CD14-positive monocyte (primary cell): ENCODE measurements around the gene DCDC2. TPM values are rescaled to one million over a fixed set of nuclear protein-coding genes. Genes with fewer than 3 reads are reported as not detected.
"Not testable (repeated sequence)": the region's sequence is repeated elsewhere in the genome, so short reads cannot be mapped to it uniquely, and the experiment has no call there.

Experiments used
- DNase-seq, 3 donors: peaks; one replicate each; pipeline ENCODE4 v3.0.0-alpha.2; 2011 to 2022
- H2AFZ ChIP-seq: 2 replicates; pipeline ENCODE4 v1.6.0; 2012; ENCODE audit warnings: mild to moderate bottlenecking, low read depth, low read length, inconsistent platforms; ENCODE audit not compliant: insufficient read depth, poor library complexity, severe bottlenecking
- H3K27ac ChIP-seq, 2 donors: 1 replicate in 1 of 2; 2 replicates in 1 of 2; pipeline ENCODE4 v1.5.1; 2012 to 2013; ENCODE audit warnings: low read length in 2 of 2, control low read depth in 1 of 2, inconsistent platforms in 1 of 2, low read depth in 1 of 2, mild to moderate bottlenecking in 1 of 2
- H3K27me3 ChIP-seq, 2 donors: one replicate each; pipeline versions ENCODE4 v1.6.0 to v1.6.1; 2011 to 2013; ENCODE audit warnings: low read length in 2 of 2; ENCODE audit not compliant: control insufficient read depth in 2 of 2, insufficient read depth in 2 of 2
- H3K36me3 ChIP-seq, 2 donors: replicated peaks in 1 of 2; 1 replicate in 1 of 2; 2 replicates in 1 of 2; pipeline versions ENCODE4 v1.5.1 to v1.6.1; 2012 to 2013; ENCODE audit warnings: low read length in 2 of 2, control low read depth in 1 of 2, inconsistent platforms in 1 of 2, mild to moderate bottlenecking in 1 of 2; ENCODE audit not compliant: insufficient read depth in 2 of 2, control insufficient read depth in 1 of 2
- H3K4me1 ChIP-seq, 2 donors: 1 replicate in 1 of 2; 2 replicates in 1 of 2; pipeline versions ENCODE4 v1.5.1 to v1.6.1; 2012 to 2013; ENCODE audit warnings: low read length in 2 of 2, control low read depth in 1 of 2, inconsistent platforms in 1 of 2, mild to moderate bottlenecking in 1 of 2, moderate library complexity in 1 of 2; ENCODE audit not compliant: insufficient read depth in 2 of 2, control insufficient read depth in 1 of 2
- H3K4me2 ChIP-seq: replicated peaks from 2 replicates; pipeline ENCODE3; 2012; ENCODE audit warnings: low read length, moderate library complexity, mild to moderate bottlenecking; ENCODE audit not compliant: poor library complexity, severe bottlenecking; ENCODE audit errors: extremely low read depth
- H3K4me3 ChIP-seq, 3 experiments: fragments of 200-600 bp in 1 of 3; sonication (generic) in 1 of 3; replicated peaks in 1 of 3; 1 replicate in 2 of 3; 2 replicates in 1 of 3; pipeline ENCODE4 v1.5.1; 2011 to 2013; ENCODE audit warnings: low read length in 3 of 3, mild to moderate bottlenecking in 3 of 3, control low read depth in 2 of 3, low read depth in 2 of 3, inconsistent platforms in 1 of 3, moderate library complexity in 1 of 3
- H3K79me2 ChIP-seq: 2 replicates; pipeline ENCODE4 v1.6.0; 2012; ENCODE audit warnings: mild to moderate bottlenecking, control low read depth, inconsistent platforms, low read length, moderate library complexity; ENCODE audit not compliant: insufficient read depth
- H3K9ac ChIP-seq: 2 replicates; pipeline ENCODE4 v1.6.0; 2017; ENCODE audit warnings: low read length, mild to moderate bottlenecking; ENCODE audit not compliant: insufficient read depth, poor library complexity, severe bottlenecking
- H3K9me3 ChIP-seq, 2 donors: replicated peaks in 1 of 2; 1 replicate in 1 of 2; 2 replicates in 1 of 2; pipeline versions ENCODE4 v1.5.1 to v1.6.1; 2012 to 2013; ENCODE audit warnings: low read length in 2 of 2, control low read depth in 1 of 2; ENCODE audit not compliant: control insufficient read depth in 1 of 2, insufficient read depth in 1 of 2
- H4K20me1 ChIP-seq: 2 replicates; pipeline ENCODE4 v1.6.0; 2012; ENCODE audit warnings: mild to moderate bottlenecking, low read length, control low read depth, moderate library complexity; ENCODE audit not compliant: insufficient read depth
- H3K27ac Mint-ChIP-seq, 7 donors: one replicate each; pipeline ENCODE4 v1.8.0; 2020; ENCODE audit warnings: mild to moderate bottlenecking in 7 of 7, mixed read lengths in 7 of 7, moderate library complexity in 6 of 7, inconsistent platforms in 2 of 7
- H3K27me3 Mint-ChIP-seq, 3 donors: one replicate each; pipeline ENCODE4 v1.8.0; 2021 to 2022; ENCODE audit warnings: low read depth in 3 of 3, mild to moderate bottlenecking in 3 of 3, mixed read lengths in 3 of 3, moderate library complexity in 3 of 3, inconsistent platforms in 1 of 3
- H3K36me3 Mint-ChIP-seq, 2 donors: one replicate each; pipeline ENCODE4 v1.8.0; 2020; ENCODE audit warnings: mixed read lengths in 2 of 2, inconsistent platforms in 1 of 2, mild to moderate bottlenecking in 1 of 2
- H3K4me1 Mint-ChIP-seq: one replicate; pipeline ENCODE4 v1.8.0; 2020; ENCODE audit warnings: mild to moderate bottlenecking, mixed read lengths
- H3K4me3 Mint-ChIP-seq, 2 donors: one replicate each; pipeline ENCODE4 v1.8.0; 2020; ENCODE audit warnings: mild to moderate bottlenecking in 2 of 2, mixed read lengths in 2 of 2, moderate library complexity in 1 of 2
- H3K9me3 Mint-ChIP-seq, 7 donors: one replicate each; pipeline ENCODE4 v1.8.0; 2020 to 2022; ENCODE audit warnings: mixed read lengths in 7 of 7, mild to moderate bottlenecking in 6 of 7, moderate library complexity in 6 of 7, inconsistent platforms in 2 of 7
- WGBS: methylation state at CpG from one replicate; pipeline ENCODE4 v1.1.5; 2013; ENCODE audit warnings: missing lambda C conversion rate; ENCODE audit not compliant: insufficient coverage; 5-methylcytosine and 5-hydroxymethylcytosine counted together
- intact Hi-C, 2 donors: fragments of 100-400 bp; cut with micrococcal nuclease; formaldehyde crosslinking; loops; one replicate each; pipeline versions ENCODE4 v1.15.0 to v1.15.1; 2023
- polyA plus RNA-seq, 3 donors: library from polyadenylated mRNA; depleted of rRNA in 1 of 3; unstranded in 2 of 3; stranded (reverse) in 1 of 3; fragments of 300-500 nt in 2 of 3; fragments of >200 nt in 1 of 3; fragmentation: Illumina TruSeq in 2 of 3; gene quantifications; 1 replicate in 2 of 3; 2 replicates in 1 of 3; pipeline ENCODE4 v1.2.3, GENCODE V29; 2012 to 2021
- TF ChIP-seq, protein P1 (sequence below): fragments of 200-600 bp; IDR thresholded peaks from one replicate; pipeline ENCODE4 v1.8.0; 2022; ENCODE audit warnings: antibody characterized with exemption, mild to moderate bottlenecking

Gene DCDC2
- polyA plus RNA-seq, 3 donors: not detected

DNA sequence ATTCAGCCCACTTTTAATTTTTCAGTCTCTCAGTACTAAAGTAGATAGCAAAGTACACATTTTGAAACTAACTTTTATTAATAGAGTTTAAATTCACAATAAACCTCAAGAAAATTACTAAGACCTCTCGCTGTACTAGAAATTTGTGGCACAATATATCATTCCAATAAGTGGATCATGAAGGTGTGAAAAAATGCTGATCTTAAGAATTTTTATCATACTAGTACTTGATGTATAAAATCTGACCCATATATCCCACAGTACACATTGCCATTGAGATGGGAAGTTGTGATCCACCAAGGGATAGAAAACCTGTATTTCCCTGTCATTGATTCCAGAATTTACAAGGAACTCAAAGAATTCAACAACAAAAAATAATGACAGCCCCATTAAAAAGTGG, 85.7 kb downstream of the DCDC2 start:
- Histone ChIP-seq H3K27me3 (no peaks in the 10 kb centered on the region), H3K79me2 (no peaks in the 10 kb centered on the region), H3K27ac (no peak overlapping the region), H3K9ac (no peak overlapping the region), H3K4me3 (no peak overlapping the region), H3K9me3 (no peaks in the 10 kb centered on the region), H3K4me2 (no peak overlapping the region), H3K4me1 (no peaks in the 10 kb centered on the region), H2AFZ (no peak overlapping the region), H4K20me1 (no peaks in the 10 kb centered on the region), H3K36me3 (no peaks in the 10 kb centered on the region)
- TF ChIP-seq, protein P1, sequence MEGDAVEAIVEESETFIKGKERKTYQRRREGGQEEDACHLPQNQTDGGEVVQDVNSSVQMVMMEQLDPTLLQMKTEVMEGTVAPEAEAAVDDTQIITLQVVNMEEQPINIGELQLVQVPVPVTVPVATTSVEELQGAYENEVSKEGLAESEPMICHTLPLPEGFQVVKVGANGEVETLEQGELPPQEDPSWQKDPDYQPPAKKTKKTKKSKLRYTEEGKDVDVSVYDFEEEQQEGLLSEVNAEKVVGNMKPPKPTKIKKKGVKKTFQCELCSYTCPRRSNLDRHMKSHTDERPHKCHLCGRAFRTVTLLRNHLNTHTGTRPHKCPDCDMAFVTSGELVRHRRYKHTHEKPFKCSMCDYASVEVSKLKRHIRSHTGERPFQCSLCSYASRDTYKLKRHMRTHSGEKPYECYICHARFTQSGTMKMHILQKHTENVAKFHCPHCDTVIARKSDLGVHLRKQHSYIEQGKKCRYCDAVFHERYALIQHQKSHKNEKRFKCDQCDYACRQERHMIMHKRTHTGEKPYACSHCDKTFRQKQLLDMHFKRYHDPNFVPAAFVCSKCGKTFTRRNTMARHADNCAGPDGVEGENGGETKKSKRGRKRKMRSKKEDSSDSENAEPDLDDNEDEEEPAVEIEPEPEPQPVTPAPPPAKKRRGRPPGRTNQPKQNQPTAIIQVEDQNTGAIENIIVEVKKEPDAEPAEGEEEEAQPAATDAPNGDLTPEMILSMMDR: no peak
- DNase-seq: no peak
- intact Hi-C loops: no loop called here
- Mint-ChIP-seq H3K36me3 (no peaks in the 10 kb centered on the region), H3K4me1 (no peaks in the 10 kb centered on the region), H3K27ac (no peak overlapping the region), H3K4me3 (no peak overlapping the region), H3K27me3 (peaks cover 2 to 3% (median 2%) of the 10 kb centered on the region in 3 donors), H3K9me3 (no peaks in the 10 kb centered on the region)
- WGBS: no CpG with 5 or more reads among the region's 1 CpG

DNA sequence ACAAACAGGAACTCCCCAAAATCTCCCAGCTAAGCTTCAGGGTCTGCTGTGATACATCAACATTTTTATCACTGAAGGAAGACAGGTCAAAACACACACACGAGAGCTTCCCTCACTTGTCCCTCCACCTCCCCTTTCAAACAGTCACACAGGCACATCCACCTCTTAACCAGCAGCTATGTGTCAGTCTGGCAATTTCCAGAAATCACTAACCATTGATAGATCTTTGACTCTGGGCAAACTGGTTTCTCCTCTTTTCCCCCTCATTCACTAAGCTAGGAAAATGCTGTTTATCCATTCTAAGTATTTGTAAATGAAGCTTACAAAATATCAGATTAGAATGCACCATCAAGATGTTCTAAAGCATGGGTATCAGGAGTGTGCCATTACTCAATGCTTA, 87.8 kb downstream of the DCDC2 start:
- no peak for DNase-seq
- H3K27ac ChIP-seq: no peak overlapping the region
- intact Hi-C loops: no loop called here
- H3K27me3 ChIP-seq: no peaks in the 10 kb centered on the region
- 82% methylated on average over 1 of the region's 1 CpG for WGBS
- no peaks in the 10 kb centered on the region for H3K36me3 ChIP-seq
- H3K9ac ChIP-seq: no peak overlapping the region
- peaks cover 3 to 6% (median 4%) of the 10 kb centered on the region in 3 donors for H3K27me3 Mint-ChIP-seq
- H3K4me2 ChIP-seq: no peak overlapping the region
- no peak overlapping the region for H2AFZ ChIP-seq
- H3K79me2 ChIP-seq: no peaks in the 10 kb centered on the region
- no peaks in the 10 kb centered on the region for H3K4me1 Mint-ChIP-seq
- no peaks in the 10 kb centered on the region for H3K9me3 Mint-ChIP-seq
- H3K4me3 ChIP-seq: no peak overlapping the region
- no peaks in the 10 kb centered on the region for H4K20me1 ChIP-seq
- H3K4me1 ChIP-seq: no peaks in the 10 kb centered on the region
- H3K36me3 Mint-ChIP-seq: no peaks in the 10 kb centered on the region
- TF ChIP-seq, protein P1: no peak
- no peak overlapping the region for H3K4me3 Mint-ChIP-seq
- H3K9me3 ChIP-seq: no peaks in the 10 kb centered on the region
- no peak overlapping the region for H3K27ac Mint-ChIP-seq

DNA sequence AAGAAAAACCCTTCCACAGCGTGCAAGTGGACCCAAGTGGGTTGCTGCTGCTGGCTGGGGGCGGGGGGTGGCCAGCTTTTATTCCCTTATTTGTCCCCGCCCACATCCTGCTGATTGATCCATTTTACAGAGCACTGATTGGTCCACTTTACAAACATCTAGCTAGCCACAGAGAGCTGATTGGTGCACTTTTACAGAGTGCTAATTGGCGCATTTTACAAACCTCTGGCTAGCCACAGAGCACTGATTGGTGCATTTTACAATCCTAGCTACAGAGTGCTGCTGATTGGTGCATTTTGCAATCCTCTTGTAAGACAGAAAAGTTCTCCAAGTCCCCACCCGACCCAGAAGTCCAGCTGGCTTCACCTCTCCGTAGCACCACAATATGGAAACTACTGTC, 99.6 kb downstream of the DCDC2 start:
- H3K4me2 ChIP-seq, H3K79me2 ChIP-seq, H3K27ac Mint-ChIP-seq, H3K9ac ChIP-seq, DNase-seq, H3K4me1 ChIP-seq, H3K36me3 Mint-ChIP-seq, H3K27me3 ChIP-seq, intact Hi-C loops, H3K4me3 Mint-ChIP-seq, H2AFZ ChIP-seq, H3K9me3 ChIP-seq, H3K27ac ChIP-seq, H3K4me1 Mint-ChIP-seq, H3K36me3 ChIP-seq, H4K20me1 ChIP-seq, H3K9me3 Mint-ChIP-seq, H3K4me3 ChIP-seq: not testable (repeated sequence)
- peaks cover 0 to 11% (median 7%) of the 10 kb centered on the region in 3 donors for H3K27me3 Mint-ChIP-seq
- 93% methylated on average over 6 of the region's 6 CpGs for WGBS
